Measurements from ENCODE around the gene MAML1.

MAML1 gene

DNA sequence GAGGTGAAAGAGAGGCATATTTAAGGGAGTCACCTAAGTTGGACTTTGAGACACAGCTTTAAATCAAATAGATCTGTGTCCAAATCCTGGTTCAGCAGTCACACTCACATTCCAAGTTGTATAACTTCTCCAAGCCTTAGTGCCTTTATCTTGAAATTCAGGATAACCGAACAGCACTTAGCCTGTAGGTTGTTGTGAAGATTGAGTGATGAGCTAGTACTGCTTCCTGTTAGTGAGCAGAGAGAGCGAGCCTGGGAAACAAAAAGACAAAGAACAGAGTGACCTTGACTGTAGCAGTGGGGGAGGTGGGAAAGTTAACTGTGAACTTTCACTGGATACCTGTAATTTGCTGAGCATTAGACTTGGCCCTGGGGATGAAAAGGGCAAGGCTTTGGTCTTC, 22.4 kb downstream of the MAML1 start:
- Histone ChIP-seq H2AFZ (ENCODE audit: low read depth, low read length) (no peak overlapping the region), H3K79me2 (ENCODE audit: insufficient read depth, low read length) (peaks cover 98% of the 10 kb centered on the region), H3K9ac (ENCODE audit: low read depth, low read length) (no peak overlapping the region), H3K27ac (ENCODE audit: low read length) (no peak overlapping the region), H3K36me3 (ENCODE audit: insufficient read depth, low read length) (peaks cover 12% of the 10 kb centered on the region), H3K4me1 (ENCODE audit: insufficient read depth, low read length) (peaks cover 3% of the 10 kb centered on the region), H3K4me3 (ENCODE audit: low read depth in 1 of 2, low read length in 2 of 2) (no peak overlapping the region), H3K9me3 (ENCODE audit: insufficient read depth, low read length, severe bottlenecking) (no peaks in the 10 kb centered on the region), H4K20me1 (ENCODE audit: insufficient read depth, low read length) (peaks cover 59% of the 10 kb centered on the region), H3K4me2 (ENCODE audit: insufficient read depth, low read length) (no peak overlapping the region), H3K27me3 (ENCODE audit: insufficient read depth, low read length, poor library complexity) (no peaks in the 10 kb centered on the region)
- TF ChIP-seq CTCF (IDR thresholded peaks at IDR 0.05; ENCODE audit: borderline replicate concordance, extremely low read depth, low read length, poor library complexity, severe bottlenecking) (no peak), EZH2 (IDR thresholded peaks at IDR 0.05; ENCODE audit: borderline replicate concordance, low read depth, low read length, severe bottlenecking) (no peak)
- ATAC-seq (ENCODE audit: insufficient read depth, low read depth) (no peak), DNase-seq (no peak)

DNA sequence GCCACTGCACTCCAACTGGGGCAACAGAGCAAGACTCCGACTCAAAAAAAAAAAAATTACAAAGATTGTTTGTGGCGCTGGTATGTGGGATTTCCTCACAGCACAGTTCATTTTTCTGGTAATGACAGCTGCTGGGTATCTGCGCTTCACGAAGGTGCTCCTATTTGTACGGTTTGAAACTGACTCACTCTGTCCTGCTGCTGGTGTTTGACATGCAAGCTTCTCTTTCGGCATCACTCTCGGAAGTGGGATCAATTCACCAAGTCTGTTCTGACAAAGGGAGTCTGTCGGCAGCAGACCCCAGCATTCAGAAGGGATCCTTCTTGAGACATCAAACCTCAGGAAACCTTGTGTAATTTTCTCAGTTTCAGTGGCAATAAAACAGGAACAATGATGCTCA, 26.3 kb downstream of the MAML1 start:
- peaks cover 96% of the 10 kb centered on the region for H3K79me2 ChIP-seq (ENCODE audit: insufficient read depth, low read length)
- H3K9ac ChIP-seq (ENCODE audit: low read depth, low read length) = no peak overlapping the region
- H3K36me3 ChIP-seq (ENCODE audit: insufficient read depth, low read length) = peaks cover 2% of the 10 kb centered on the region
- H3K4me3 ChIP-seq (ENCODE audit: low read depth in 1 of 2, low read length in 2 of 2) = no peak overlapping the region
- no peak for DNase-seq
- peaks cover 72% of the 10 kb centered on the region for H4K20me1 ChIP-seq (ENCODE audit: insufficient read depth, low read length)
- H3K27me3 ChIP-seq (ENCODE audit: insufficient read depth, low read length, poor library complexity) = no peaks in the 10 kb centered on the region
- ATAC-seq (ENCODE audit: insufficient read depth, low read depth) = no peak
- H3K9me3 ChIP-seq (ENCODE audit: insufficient read depth, low read length, severe bottlenecking) = no peaks in the 10 kb centered on the region
- H3K27ac ChIP-seq (ENCODE audit: low read length) = no peak overlapping the region
- TF ChIP-seq CTCF (IDR thresholded peaks at IDR 0.05; ENCODE audit: borderline replicate concordance, extremely low read depth, low read length, poor library complexity, severe bottlenecking) = no peak
- no peak for TF ChIP-seq EZH2 (IDR thresholded peaks at IDR 0.05; ENCODE audit: borderline replicate concordance, low read depth, low read length, severe bottlenecking)
- no peak overlapping the region for H3K4me2 ChIP-seq (ENCODE audit: insufficient read depth, low read length)
- H2AFZ ChIP-seq (ENCODE audit: low read depth, low read length) = no peak overlapping the region
- H3K4me1 ChIP-seq (ENCODE audit: insufficient read depth, low read length) = peaks cover 18% of the 10 kb centered on the region

DNA sequence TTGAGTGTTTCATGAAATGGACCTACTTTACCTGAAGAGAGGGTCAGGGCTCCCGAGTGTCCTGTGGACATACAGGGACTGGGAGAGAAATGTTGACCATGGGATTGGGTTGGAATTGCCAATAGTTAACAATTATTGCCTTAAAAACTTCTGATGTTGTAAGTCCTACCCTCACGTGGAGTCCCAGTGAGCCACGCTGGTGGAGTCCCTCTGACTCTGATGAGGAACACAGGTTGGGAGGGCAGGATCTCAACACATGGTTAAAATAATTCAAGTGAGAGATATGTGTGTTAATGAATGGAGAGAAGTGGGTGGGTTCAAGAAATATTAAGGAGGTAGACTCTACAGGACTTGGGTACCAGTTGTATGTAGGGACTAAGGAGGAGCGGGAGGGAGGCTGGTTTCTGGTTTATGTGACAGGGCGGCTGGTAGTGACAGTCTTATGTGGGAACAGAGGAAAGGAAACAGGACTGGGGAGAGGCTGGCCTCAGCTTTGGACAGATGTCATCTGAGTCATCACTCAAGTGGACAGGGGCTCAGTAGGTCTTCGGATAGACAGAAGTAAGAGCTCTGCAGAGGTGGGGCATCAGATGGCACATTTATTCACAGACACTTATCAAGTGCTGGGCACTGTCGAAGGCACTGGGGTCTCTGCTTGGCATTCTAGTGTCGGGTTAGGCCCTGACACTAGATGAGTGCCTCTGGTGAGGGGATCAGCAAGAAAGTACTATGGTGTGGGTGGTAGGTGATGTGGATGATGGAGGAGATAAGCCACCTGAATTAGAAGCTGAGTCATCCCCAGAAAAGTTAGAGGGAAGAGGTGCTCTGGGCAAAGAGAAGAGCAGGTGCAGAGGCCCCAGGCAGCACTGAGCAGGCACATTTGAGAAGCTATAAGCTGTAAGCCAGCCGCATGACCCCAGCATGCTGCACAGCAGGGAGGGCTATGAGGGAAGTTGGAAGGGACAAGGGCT, 27.2 kb downstream of the MAML1 start:
- TF ChIP-seq EZH2 (IDR thresholded peaks at IDR 0.05; ENCODE audit: borderline replicate concordance, low read depth, low read length, severe bottlenecking) (no peak), CTCF (IDR thresholded peaks at IDR 0.05; ENCODE audit: borderline replicate concordance, extremely low read depth, low read length, poor library complexity, severe bottlenecking) (no peak)
- Histone ChIP-seq H3K4me1 (ENCODE audit: insufficient read depth, low read length) (peaks cover 18% of the 10 kb centered on the region), H3K27me3 (ENCODE audit: insufficient read depth, low read length, poor library complexity) (no peaks in the 10 kb centered on the region), H3K36me3 (ENCODE audit: insufficient read depth, low read length) (peaks cover 4% of the 10 kb centered on the region), H3K4me2 (ENCODE audit: insufficient read depth, low read length) (no peak overlapping the region), H2AFZ (ENCODE audit: low read depth, low read length) (no peak overlapping the region), H3K79me2 (ENCODE audit: insufficient read depth, low read length) (peaks cover 92% of the 10 kb centered on the region), H3K9me3 (ENCODE audit: insufficient read depth, low read length, severe bottlenecking) (no peaks in the 10 kb centered on the region), H4K20me1 (ENCODE audit: insufficient read depth, low read length) (peaks cover 73% of the 10 kb centered on the region), H3K27ac (ENCODE audit: low read length) (peak overlapping the region; percentile 20; the same call in 1 of the 2 replicates), H3K9ac (ENCODE audit: low read depth, low read length) (no peak overlapping the region), H3K4me3 (ENCODE audit: low read depth in 1 of 2, low read length in 2 of 2) (no peak overlapping the region)
- DNase-seq = no peak
- 0 out of 3 replicates have a peak, but pooled peaks have one; percentile 40 for ATAC-seq (ENCODE audit: insufficient read depth, low read depth)
